HG03025 (cell line): Measurements from ENCODE around the gene ADCY5.

ENCODE experiments used
- ATAC-seq: cut with Tn5 transposase; IDR thresholded peaks from one replicate; pipeline ENCODE4 v1.9.1; 2021; ENCODE audit warnings: mild to moderate bottlenecking, moderate library complexity; ENCODE audit not compliant: unreplicated experiment, low FRiP score

ADCY5 gene

GRCh38 chr3:123312331-123313265 lies 136.3 kb downstream of the ADCY5 start:
- ATAC-seq: no peak

- no peak for ATAC-seq
Observed at GRCh38 chr3:123311201-123311600, 137.7 kb downstream of the ADCY5 start.

GRCh38 chr3:123310741-123311140 lies 138.1 kb downstream of the ADCY5 start:
- no peak for ATAC-seq

- no peak for ATAC-seq
Observed at GRCh38 chr3:123310186-123310585, 138.7 kb downstream of the ADCY5 start.

GRCh38 chr3:123307064-123307463 lies 141.8 kb downstream of the ADCY5 start:
- no peak for ATAC-seq

- ATAC-seq: no peak
Observed at GRCh38 chr3:123305192-123305591, 143.7 kb downstream of the ADCY5 start.

- no peak for ATAC-seq
Observed at GRCh38 chr3:123303976-123304560, 144.8 kb downstream of the ADCY5 start.

GRCh38 chr3:123302961-123303360 lies 145.9 kb downstream of the ADCY5 start:
- ATAC-seq: no peak

GRCh38 chr3:123301331-123302184 lies 147.3 kb downstream of the ADCY5 start:
- ATAC-seq: no peak

- ATAC-seq: no peak
Observed at GRCh38 chr3:123300583-123300982, 148.3 kb downstream of the ADCY5 start.

GRCh38 chr3:123300056-123300455 lies 148.8 kb downstream of the ADCY5 start:
- no peak for ATAC-seq

GRCh38 chr3:123299581-123299980 lies 149.3 kb downstream of the ADCY5 start:
- no peak for ATAC-seq

GRCh38 chr3:123298903-123299302 lies 150.0 kb downstream of the ADCY5 start:
- ATAC-seq: no peak

- no peak for ATAC-seq
Observed at GRCh38 chr3:123297627-123297899, 151.3 kb downstream of the ADCY5 start.

GRCh38 chr3:123296836-123297626 lies 151.9 kb downstream of the ADCY5 start:
- ATAC-seq: no peak

- no peak for ATAC-seq
Observed at GRCh38 chr3:123296261-123296660, 152.6 kb downstream of the ADCY5 start.

GRCh38 chr3:123295901-123296250 lies 153.0 kb downstream of the ADCY5 start:
- ATAC-seq: no peak

- ATAC-seq: no peak
Observed at GRCh38 chr3:123295171-123295900, 153.6 kb downstream of the ADCY5 start.

- ATAC-seq: no peak
Observed at GRCh38 chr3:123294296-123294938, 154.5 kb downstream of the ADCY5 start.
